HG02571 (cell line): ENCODE data around the gene VAMP8.
"Not testable (repeated sequence)": the region's sequence is repeated elsewhere in the genome, so short reads cannot be mapped to it uniquely, and the experiment has no call there.

Experiments
- ATAC-seq: cut with Tn5 transposase; IDR thresholded peaks from one replicate; pipeline ENCODE4 v1.9.1; 2021; ENCODE audit warnings: mild to moderate bottlenecking, moderate library complexity; ENCODE audit not compliant: unreplicated experiment

VAMP8 gene

DNA sequence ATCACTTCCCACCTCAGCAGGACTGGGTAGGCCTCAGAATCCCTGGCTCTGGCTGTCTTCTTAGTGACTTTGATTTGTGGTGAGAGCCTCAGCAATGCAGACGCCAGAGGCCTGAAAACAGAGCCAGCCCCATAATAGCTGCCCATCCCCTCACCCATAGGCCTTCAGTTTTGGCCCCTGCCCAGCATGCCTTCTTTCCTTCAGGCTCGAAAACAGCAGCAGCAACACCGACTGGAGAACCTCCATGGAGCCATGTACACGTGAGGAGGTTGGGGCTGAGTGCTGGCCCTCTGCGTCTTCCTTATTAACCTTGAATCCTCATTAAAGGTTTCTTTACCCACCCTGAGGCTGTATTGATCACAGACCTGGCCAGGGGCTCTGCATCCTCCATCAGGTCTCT, 19.9 kb downstream of the VAMP8 start:
- no peak for ATAC-seq

DNA sequence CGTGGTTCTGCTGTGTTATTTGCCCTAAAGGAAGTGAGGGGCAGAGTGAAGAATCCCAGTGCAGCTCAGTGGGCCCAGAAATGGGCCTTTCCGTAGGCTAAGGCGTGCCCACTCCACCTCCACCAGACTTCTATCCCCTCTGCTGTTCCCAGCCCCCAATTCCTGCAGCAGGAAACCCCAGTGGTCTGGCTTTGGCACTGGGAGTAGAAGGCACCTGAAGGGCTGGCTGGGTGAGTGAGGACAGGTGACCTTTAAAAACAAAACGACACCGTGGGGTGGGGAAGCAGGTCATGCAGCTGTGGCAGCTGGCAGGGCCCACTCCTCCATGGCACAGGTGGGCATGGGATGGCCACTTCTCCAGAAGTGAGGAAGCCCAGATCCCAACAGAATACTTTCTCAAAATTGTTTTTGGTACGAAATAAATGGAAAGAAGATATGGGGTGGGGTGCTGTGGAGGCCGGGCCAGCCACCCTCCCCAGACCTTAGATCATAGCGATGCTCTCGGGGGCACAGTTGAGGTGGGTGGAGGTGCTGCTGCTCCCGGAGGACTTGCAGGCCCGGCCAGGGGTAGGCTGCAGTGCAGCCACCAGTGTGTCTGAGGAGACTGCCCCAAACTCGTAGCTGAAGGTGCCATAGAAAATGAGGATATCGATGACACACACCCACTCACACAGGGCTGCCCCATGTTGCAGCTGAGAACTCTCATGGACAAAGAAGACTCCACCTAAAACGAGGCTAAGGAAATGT, 21.4 kb downstream of the VAMP8 start:
- ATAC-seq: no peak

GRCh38 chr2:85599468-85600234, 22.3 kb downstream of the VAMP8 start:
- no peak for ATAC-seq

DNA sequence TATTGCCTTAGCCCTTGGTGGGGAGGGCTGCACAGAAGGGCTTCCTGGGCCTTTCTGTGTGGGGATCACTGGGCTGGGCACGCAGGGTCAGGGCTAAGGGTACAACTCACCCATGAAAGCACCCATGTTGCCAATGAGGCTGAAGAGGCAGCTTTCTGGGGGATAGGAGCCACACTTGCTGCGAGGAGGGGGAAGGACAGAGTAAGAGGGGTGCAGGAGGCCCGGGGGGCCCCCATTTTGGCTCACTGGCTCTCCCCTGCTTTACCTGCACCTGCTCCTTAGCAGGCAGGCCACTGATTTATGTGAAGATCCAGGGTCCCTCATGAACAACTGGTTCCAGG, 22.8 kb downstream of the VAMP8 start:
- no peak for ATAC-seq

DNA sequence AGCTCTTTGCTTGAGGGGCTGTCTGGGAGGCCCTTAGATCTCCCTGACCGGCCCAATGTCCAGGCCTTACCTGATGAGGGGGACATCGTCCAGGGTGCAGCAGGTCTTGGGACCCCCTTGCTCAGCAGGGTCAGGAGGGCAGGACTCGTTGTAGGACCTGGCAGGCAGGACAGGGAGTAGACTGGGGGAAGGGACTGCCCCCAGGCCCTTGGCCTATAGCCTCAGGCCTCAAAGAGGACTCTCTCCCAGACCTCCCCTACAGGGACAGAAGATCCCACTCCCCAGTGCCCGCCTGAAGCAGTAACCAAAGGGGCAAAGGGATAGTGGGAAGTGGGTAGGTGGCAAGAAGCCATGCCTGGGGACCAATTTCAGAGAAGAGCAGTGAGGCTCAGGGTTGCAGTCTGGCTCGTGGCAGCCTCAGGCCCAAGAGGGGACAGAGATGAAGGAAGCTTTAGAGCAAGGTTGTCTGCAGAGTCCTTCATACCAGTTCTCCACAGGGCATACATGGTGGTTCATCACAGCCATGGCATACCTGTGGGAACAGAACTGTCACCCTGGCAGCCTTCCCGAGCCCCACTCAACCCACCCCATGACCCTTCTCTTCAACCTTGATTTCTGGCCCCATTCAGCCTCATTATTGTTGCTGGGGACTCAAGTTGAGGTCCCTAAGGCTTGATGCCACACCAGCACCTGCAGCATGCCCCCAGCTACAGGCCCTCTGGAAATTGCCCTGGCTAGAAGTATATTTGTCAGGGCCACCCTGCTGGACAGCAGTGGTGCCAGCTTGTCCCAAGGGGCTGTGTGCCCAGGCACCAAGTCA, 23.8 kb downstream of the VAMP8 start:
- ATAC-seq: no peak

- ATAC-seq: peak; percentile 43
These were observed 24.5 kb downstream of the VAMP8 start for GRCh38 chr2:85601771-85602475.

DNA sequence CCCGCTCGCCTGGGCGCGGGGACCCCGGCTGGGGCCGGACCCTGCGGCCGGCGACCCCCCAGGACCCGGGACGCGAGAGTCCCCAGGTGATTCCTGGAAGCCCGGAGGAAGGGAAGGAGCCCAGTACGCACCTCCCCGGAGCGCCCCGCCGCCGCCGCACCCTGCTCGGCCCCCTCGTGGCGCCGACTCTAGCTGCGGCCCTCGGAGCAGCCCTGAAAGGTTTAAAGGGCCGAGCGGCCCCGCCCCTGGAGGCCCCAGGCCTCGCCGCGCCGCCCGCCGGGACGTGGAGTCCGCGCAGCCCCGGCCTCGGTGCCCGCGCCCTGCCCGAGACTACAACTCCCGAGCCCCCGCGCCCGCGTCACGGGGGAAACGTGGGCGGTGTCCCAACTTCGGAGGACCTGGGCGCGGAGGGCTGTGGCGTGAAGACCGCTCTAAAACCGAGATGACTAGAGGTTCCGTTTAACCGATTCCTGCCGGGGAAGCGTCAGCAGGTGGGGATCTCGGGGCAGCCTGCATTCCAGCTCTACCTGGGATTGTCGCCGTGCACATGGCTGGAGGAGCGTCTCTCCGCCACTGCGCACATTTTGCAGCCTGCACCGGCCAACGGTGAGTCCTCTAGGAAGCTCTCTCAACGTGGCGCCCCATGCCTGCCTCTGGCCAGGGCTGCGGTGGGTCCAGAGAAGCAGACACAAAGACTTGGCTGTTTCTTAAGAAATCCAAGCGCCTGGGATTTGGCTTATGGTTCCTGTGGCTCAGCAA, 25.3 kb downstream of the VAMP8 start, which contains the start of gene TMEM150A:
Gene TMEM150A (minus strand): TSS at position 223 of the 759 bp plus-strand sequence. CDS start 750 bp downstream, outside the sequence.
- peak; percentile 97 for ATAC-seq

GRCh38 chr2:85604133-85604444, 26.7 kb downstream of the VAMP8 start:
- not testable (repeated sequence) for ATAC-seq

DNA sequence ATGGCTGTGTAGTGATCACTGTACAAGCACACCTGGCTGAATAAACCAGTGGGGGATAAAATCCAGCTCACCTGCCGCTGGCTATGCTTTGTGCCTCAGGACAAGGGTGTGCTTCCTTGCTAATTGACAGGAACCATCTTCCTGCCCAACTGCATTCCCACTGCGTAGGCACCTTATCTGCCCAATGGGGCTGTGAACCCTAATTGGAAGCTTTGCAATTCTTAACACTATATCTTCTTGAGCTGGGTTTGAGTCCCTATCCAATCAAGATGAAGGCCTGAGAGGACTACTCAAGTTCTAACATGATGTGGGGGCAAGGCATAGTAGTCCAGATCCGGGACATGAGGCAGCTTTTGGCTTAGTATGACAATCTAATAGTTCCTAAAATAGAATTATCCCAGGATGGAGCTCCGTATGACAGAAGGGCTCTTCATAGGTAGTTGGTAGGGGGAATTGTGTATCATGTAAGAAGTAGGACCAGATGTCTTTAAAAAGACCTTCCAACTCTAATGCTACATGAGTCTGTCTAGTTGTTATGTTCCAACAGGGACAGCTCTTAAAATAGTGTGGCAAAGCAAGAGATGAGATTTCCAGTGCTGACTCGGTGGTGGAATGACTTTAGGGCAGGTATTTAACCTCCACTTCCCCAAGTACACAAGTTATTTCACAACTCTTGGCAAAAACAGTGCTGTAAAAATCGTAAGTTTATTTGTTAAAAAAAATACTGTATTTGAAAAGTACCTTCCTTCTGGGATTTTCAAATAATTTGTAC, 27.4 kb downstream of the VAMP8 start:
- no peak for ATAC-seq

DNA sequence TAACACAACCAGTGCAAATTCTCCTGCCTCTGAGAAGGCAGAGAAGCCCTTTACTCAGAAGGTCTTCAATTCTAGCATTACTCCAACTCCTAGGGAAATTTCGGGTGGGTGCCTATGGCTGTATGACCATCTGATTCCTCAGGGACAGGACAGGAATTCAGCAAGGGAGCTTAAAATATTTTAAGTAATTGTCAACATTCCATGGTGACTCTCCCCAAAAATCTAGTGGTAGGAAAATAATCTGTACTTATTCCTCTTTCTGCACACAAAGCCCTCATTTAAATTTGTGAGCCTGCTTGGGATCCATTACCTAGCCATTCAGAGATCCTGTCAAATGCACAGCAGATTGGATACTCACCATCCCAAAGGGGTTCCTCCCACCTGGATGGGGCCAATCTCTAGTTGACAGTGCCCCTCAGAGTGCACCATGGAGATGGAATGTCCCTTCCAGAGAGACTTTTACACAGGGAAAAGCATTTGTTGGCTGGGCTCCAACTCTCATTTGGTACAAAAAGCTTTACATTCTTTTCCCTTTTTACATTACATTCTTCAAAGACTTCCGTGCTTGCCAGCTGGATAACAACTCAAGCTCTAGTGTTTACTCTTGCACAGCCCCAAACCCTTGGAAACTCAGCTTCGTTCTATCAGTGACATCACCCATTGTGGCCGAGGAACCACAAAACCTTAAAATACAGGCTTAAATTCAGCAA, 28.2 kb downstream of the VAMP8 start:
- ATAC-seq: no peak

DNA sequence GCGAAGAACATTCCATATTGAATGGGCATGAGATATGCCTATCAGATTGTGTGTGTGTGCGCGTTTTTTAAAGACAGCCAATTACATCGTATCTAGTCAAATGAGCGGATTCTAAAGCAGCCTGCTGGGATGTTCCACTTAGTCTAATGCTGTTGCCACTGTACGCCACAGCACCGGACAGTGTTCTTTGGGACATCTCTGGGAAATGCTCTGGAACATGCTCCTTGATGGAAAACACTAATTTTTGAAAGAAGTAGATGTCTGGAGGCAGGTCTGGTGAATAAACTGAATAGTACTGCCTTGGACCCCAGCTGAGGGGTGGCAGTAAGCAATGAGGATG, 28.7 kb downstream of the VAMP8 start:
- ATAC-seq: no peak

- ATAC-seq: no peak
These were observed 30.2 kb downstream of the VAMP8 start for GRCh38 chr2:85607268-85608215.

DNA sequence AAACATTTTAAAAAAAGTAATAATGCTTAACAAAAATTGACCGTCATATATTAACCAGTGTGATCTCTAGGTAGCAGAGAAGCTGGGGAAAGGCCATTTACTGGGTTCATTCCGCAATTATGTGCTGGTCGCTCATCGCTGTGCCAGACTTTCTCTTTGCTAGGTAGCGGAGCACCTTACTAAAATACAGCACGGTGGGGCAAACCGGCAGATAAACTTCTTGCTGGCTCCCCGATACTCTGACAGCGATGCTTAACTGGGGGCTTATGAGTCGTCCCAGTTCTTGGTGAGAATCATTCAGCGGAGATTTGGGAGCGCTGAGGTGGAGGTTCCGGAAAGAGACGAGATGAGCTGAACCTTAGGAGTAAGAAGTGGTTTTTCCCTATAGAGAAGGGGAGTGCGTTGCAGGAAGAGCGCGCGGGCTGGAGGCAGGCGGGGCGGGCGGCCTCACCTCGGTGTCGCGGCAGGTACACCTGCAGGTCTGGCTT, 33.9 kb downstream of the VAMP8 start:
- ATAC-seq: no peak

DNA sequence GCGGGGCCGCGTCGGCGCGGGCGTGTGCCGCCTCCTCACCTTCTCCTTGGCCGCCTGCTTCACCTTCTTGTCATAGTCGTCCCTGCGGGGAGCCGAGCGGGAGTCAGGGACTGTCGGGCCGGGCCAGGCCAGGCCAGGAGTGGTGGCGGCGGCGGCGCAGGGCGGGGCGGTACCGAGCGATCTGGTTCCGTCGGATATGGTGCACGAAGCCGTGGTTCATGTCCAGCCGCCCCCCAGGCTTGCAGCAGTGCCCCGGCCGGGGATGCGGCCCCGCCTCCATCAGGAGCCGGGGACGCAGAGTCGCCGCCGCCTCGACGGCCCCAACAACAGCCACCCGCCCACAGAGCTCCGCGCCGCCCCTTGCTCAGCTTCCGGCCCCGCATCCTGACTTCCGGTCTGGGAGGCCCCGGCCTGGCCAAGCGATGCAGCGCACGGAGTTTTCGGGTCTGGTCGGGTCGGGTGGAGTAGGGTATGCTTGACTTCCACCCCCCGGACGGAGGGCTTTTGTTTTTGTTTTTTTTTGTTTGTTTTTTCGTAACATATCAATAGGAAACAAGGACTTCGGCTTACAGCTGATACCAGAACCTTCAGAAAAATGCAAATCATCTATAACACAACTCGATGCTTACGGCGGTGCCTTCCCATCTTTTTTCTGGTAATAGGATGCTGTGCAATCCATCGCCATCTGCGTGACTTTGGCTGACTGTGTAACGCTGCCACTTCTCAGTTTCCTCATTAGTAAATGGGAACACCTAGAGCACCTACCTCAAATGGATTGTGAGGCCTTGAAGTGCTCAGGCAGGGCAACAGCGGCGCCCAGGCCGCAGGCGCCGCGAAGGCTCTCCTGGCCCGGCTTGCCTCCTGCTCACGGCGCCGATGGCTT, 34.6 kb downstream of the VAMP8 start, which contains the start of gene C2orf68:
Gene C2orf68 (minus strand): TSS at position 362 of the 883 bp plus-strand sequence. CDS start 82 bp downstream, at position 280.
- ATAC-seq: peak; percentile 79

DNA sequence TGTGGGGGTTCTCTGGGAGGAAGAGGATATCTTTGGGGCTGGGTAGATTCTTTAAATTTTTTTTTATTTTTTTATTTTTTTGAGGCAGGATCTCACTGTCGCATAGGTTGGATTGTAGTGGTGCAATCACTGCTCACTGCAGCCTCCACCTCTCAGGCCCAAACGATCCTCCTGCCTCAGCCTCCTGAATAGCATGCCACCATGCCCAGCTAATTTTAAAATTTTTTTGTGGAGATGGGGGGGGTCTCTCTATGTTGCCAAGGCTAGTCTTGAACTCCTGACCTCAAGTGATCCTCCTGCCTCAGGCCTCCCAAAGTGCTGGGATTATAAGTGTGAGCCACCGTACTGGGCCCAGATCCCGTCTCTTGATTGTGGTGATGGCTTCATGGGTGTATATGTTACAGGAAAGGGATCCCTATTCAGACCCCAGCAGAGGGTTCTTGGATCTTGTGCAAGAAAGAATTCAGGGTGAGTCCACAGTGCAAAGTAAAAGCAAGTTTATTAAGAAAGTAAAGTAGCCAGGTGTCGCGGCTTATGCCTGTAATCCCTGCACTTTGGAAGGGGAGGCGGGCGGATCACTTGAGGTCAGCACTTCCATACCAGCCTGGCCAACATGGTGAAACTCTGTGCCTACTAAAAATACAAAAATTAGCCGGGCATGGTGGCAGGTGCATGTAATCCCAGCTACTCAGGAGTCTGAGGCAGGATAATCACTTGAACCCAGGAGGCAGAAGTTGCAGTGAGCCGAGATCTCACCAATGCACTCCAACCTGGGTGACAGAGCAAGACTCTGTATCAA, 36.5 kb downstream of the VAMP8 start:
- ATAC-seq: no peak

- not testable (repeated sequence) for ATAC-seq
These were observed 37.4 kb downstream of the VAMP8 start for GRCh38 chr2:85614757-85615156.
